Caco-2 (cell line): ENCODE measurements around the gene SPRR2D. TPM values are rescaled to one million over a fixed set of nuclear protein-coding genes. Genes with fewer than 3 reads are reported as not detected.
A peak's percentile ranks its signal among the peaks of the same experiment; 100 is the strongest.
"Not testable (repeated sequence)": the region's sequence is repeated elsewhere in the genome, so short reads cannot be mapped to it uniquely, and the experiment has no call there.

ENCODE experiments used
- BruUV-seq: library from RNA; stranded (reverse); fragments of 400-500 nt; replicated peaks from 2 replicates; lab custom pipeline; 2021; lab: Mats Ljungman, UMichigan
- CTCF ChIA-PET: fragments of 300-600 bp; sonication (Branson Sonifier 250); formaldehyde crosslinking; loops from one replicate; lab custom pipeline; 2022; ENCODE audit warnings: antibody characterized with exemption; lab: Charles Lee
- POLR2A ChIA-PET: fragments of 300-600 bp; sonication (Branson Sonifier 250); formaldehyde crosslinking; loops from one replicate; lab custom pipeline; 2022; ENCODE audit warnings: antibody characterized with exemption; lab: Charles Lee
- DNase-seq, 2 experiments: peaks; one replicate each; pipeline versions ENCODE4 v3.0.0 to v3.0.0-alpha.2; 2020 to 2022
- H3K27me3 ChIP-seq: replicated peaks from 2 replicates; pipeline ENCODE4 v1.6.0; 2011; ENCODE audit warnings: low read length; ENCODE audit not compliant: control insufficient read depth, insufficient read depth
- H3K36me3 ChIP-seq: 2 replicates; pipeline ENCODE4 v1.5.1; 2011; ENCODE audit warnings: low read length; ENCODE audit not compliant: control insufficient read depth, insufficient read depth
- H3K4me1 ChIP-seq: fragments of 250-450 bp; sonication (Bioruptor Pico); 2 replicates; pipeline ENCODE4 v1.5.1; 2020; ENCODE audit warnings: mild to moderate bottlenecking
- H3K4me3 ChIP-seq: 2 replicates; pipeline ENCODE4 v1.5.1; 2011; ENCODE audit warnings: low read depth, mild to moderate bottlenecking, control low read depth, low read length
- H3K9me3 ChIP-seq: fragments of 250-450 bp; sonication (Bioruptor Pico); 2 replicates; pipeline ENCODE4 v1.5.1; 2020; ENCODE audit warnings: mild to moderate bottlenecking, moderate library complexity
- H3K27ac Mint-ChIP-seq: one replicate; pipeline ENCODE4 v1.8.0; 2022; ENCODE audit warnings: mixed read lengths; ENCODE audit not compliant: unreplicated experiment
- H3K27me3 Mint-ChIP-seq: one replicate; pipeline ENCODE4 v1.8.0; 2022; ENCODE audit warnings: mixed read lengths; ENCODE audit not compliant: insufficient read depth, unreplicated experiment
- H3K36me3 Mint-ChIP-seq: one replicate; pipeline ENCODE4 v1.8.0; 2022; ENCODE audit warnings: mild to moderate bottlenecking, mixed read lengths; ENCODE audit not compliant: insufficient read depth, unreplicated experiment
- H3K4me1 Mint-ChIP-seq: one replicate; pipeline ENCODE4 v1.8.0; 2022; ENCODE audit warnings: low read depth, mixed read lengths; ENCODE audit not compliant: unreplicated experiment
- H3K4me3 Mint-ChIP-seq: one replicate; pipeline ENCODE4 v1.8.0; 2022; ENCODE audit warnings: mild to moderate bottlenecking, moderate library complexity, mixed read lengths; ENCODE audit not compliant: unreplicated experiment
- H3K9me3 Mint-ChIP-seq: one replicate; pipeline ENCODE4 v1.8.0; 2022; ENCODE audit warnings: mixed read lengths; ENCODE audit not compliant: unreplicated experiment
- CTCF ChIP-seq, 2 experiments: fragments of 200-600 bp in 1 of 2; IDR thresholded peaks; 1 replicate in 1 of 2; 2 replicates in 1 of 2; pipeline versions ENCODE4 v1.5.1 to v1.8.0; 2011 to 2022; ENCODE audit warnings: antibody characterized with exemption in 1 of 2, control low read depth in 1 of 2, inconsistent platforms in 1 of 2, low read depth in 1 of 2, low read length in 1 of 2, mild to moderate bottlenecking in 1 of 2, moderate library complexity in 1 of 2; ENCODE audit not compliant: insufficient read depth in 1 of 2, severe bottlenecking in 1 of 2, unreplicated experiment in 1 of 2
- intact Hi-C: fragments of 100-400 bp; cut with micrococcal nuclease; formaldehyde crosslinking; loops from one replicate; pipeline ENCODE4 v1.10.0; 2022; ENCODE audit not compliant: unreplicated experiment
- total RNA-seq: library from RNA; stranded (reverse); gene quantifications from 2 replicates; pipeline ENCODE4 v1.2.3, GENCODE V29; 2022

SPRR2D gene
- total RNA-seq, 1 experiment from 2014 or later, result not detected

- DNase-seq, intact Hi-C loops, CTCF ChIA-PET, H3K36me3 ChIP-seq, BruUV-seq, H3K4me3 Mint-ChIP-seq, H3K27ac Mint-ChIP-seq, H3K27me3 Mint-ChIP-seq, H3K4me1 Mint-ChIP-seq, H3K27me3 ChIP-seq, H3K9me3 Mint-ChIP-seq, H3K9me3 ChIP-seq, POLR2A ChIA-PET, H3K4me3 ChIP-seq, H3K4me1 ChIP-seq, H3K36me3 Mint-ChIP-seq: not testable (repeated sequence)
Measured at GRCh38 chr1:153011235-153011758, 29.6 kb downstream of the SPRR2D start.

- Mint-ChIP-seq H3K4me1 (peaks cover 12% of the 10 kb centered on the region), H3K9me3 (peaks cover 22% of the 10 kb centered on the region), H3K27ac (no peak within 1 kb of the TSS), H3K27me3 (no peaks in the 10 kb centered on the region), H3K4me3 (no peak within 1 kb of the TSS), H3K36me3 (peaks cover 5% of the 10 kb centered on the region)
- Histone ChIP-seq H3K27me3 (no peaks in the 10 kb centered on the region; the same call in 1 of the 2 replicates), H3K9me3 (no peaks in the 10 kb centered on the region), H3K4me1 (peaks cover 15% of the 10 kb centered on the region), H3K4me3 (no peak within 1 kb of the TSS), H3K36me3 (no peaks in the 10 kb centered on the region)
- peak in 1 of 2 experiments; percentile 25 for DNase-seq
- ChIA-PET POLR2A (no interaction called here), CTCF (no interaction called here)
- no peak for TF ChIP-seq CTCF (IDR thresholded peaks at IDR 0.05; ENCODE audit: insufficient read depth in 1 of 2, low read depth in 1 of 2, low read length in 1 of 2, severe bottlenecking in 1 of 2, unreplicated experiment in 1 of 2)
- no TSS peak for BruUV-seq
- intact Hi-C loops, result no loop called here
Measured at GRCh38 chr1:153001382-153001781, 39.5 kb downstream of the SPRR2D start, which contains the start of gene SPRR3. Gene SPRR3, plus strand, starts transcription at chr1:153001749. Its CDS starts 1,272 bp downstream, at chr1:153003021.

GRCh38 chr1:153000294-153000693 lies 40.6 kb downstream of the SPRR2D start:
- H3K9me3 Mint-ChIP-seq, result peaks cover 27% of the 10 kb centered on the region
- peaks cover 5% of the 10 kb centered on the region for H3K36me3 Mint-ChIP-seq
- CTCF ChIA-PET, result no interaction called here
- H3K4me3 ChIP-seq, result no peak overlapping the region
- intact Hi-C loops, result no loop called here
- H3K27me3 Mint-ChIP-seq, result no peaks in the 10 kb centered on the region
- no peaks in the 10 kb centered on the region; the same call in 1 of the 2 replicates for H3K27me3 ChIP-seq
- BruUV-seq, result no TSS peak
- H3K36me3 ChIP-seq, result no peaks in the 10 kb centered on the region
- no peak overlapping the region for H3K4me3 Mint-ChIP-seq
- no peaks in the 10 kb centered on the region for H3K9me3 ChIP-seq
- no peak overlapping the region for H3K27ac Mint-ChIP-seq
- DNase-seq, result no peak
- peaks cover 15% of the 10 kb centered on the region for H3K4me1 ChIP-seq
- peaks cover 12% of the 10 kb centered on the region for H3K4me1 Mint-ChIP-seq
- no peak for TF ChIP-seq CTCF (IDR thresholded peaks at IDR 0.05; ENCODE audit: insufficient read depth in 1 of 2, low read depth in 1 of 2, low read length in 1 of 2, severe bottlenecking in 1 of 2, unreplicated experiment in 1 of 2)
- POLR2A ChIA-PET, result no interaction called here
